Liver (tissue), 9 donors: ENCODE data around the gene DGKB. TPM values are rescaled to one million over a fixed set of nuclear protein-coding genes. Genes with fewer than 3 reads are reported as not detected.

Experiments
- DNase-seq: peaks from one replicate; pipeline ENCODE4 v3.0.0-alpha.2; 2017; ENCODE audit warnings: low spot score
- H3K27ac ChIP-seq, 2 donors: one replicate each; pipeline ENCODE4 v1.7.0; 2013; ENCODE audit warnings: inconsistent platforms in 2 of 2, low read length in 2 of 2, control low read depth in 1 of 2, low read depth in 1 of 2, mild to moderate bottlenecking in 1 of 2
- H3K27me3 ChIP-seq, 4 donors: one replicate each; pipeline versions ENCODE4 v1.6.1 to v1.7.0; 2013; ENCODE audit warnings: low read length in 3 of 4, inconsistent platforms in 1 of 4, mild to moderate bottlenecking in 1 of 4, moderate library complexity in 1 of 4; ENCODE audit not compliant: control insufficient read depth in 4 of 4, insufficient read depth in 4 of 4
- H3K36me3 ChIP-seq, 4 donors: one replicate each; pipeline versions ENCODE4 v1.6.1 to v1.7.0; 2013; ENCODE audit warnings: low read length in 3 of 4, mild to moderate bottlenecking in 3 of 4, low read depth in 1 of 4, moderate library complexity in 1 of 4; ENCODE audit not compliant: control insufficient read depth in 4 of 4, insufficient read depth in 3 of 4
- H3K4me1 ChIP-seq, 4 donors: one replicate each; pipeline versions ENCODE4 v1.6.1 to v1.7.0; 2013; ENCODE audit warnings: low read length in 3 of 4, mild to moderate bottlenecking in 3 of 4, moderate library complexity in 1 of 4; ENCODE audit not compliant: control insufficient read depth in 4 of 4, insufficient read depth in 4 of 4
- H3K4me3 ChIP-seq, 3 donors: one replicate each; pipeline versions ENCODE4 v1.6.1 to v1.7.0; 2013; ENCODE audit warnings: low read length in 3 of 3, control low read depth in 1 of 3, low read depth in 1 of 3, mild to moderate bottlenecking in 1 of 3
- H3K9ac ChIP-seq, 2 donors: one replicate each; pipeline ENCODE4 v1.7.0; 2013; ENCODE audit warnings: low read length in 2 of 2, mild to moderate bottlenecking in 2 of 2, moderate library complexity in 2 of 2, control low read depth in 1 of 2, low read depth in 1 of 2
- H3K9me3 ChIP-seq, 4 donors: one replicate each; pipeline versions ENCODE4 v1.6.1 to v1.7.0; 2013; ENCODE audit warnings: low read length in 3 of 4; ENCODE audit not compliant: control insufficient read depth in 4 of 4
- ATF3 ChIP-seq: IDR thresholded peaks from 2 replicates; pipeline ENCODE4 v1.6.1; 2016; ENCODE audit warnings: antibody characterized with exemption
- EGR1 ChIP-seq, 2 donors: IDR thresholded peaks; 2 replicates each; pipeline ENCODE4 v1.6.1; 2016 to 2018; ENCODE audit warnings: antibody characterized with exemption in 2 of 2, low read depth in 2 of 2
- FOXA1 ChIP-seq: IDR thresholded peaks from 2 replicates; pipeline ENCODE4 v1.6.1; 2016; ENCODE audit warnings: antibody characterized with exemption
- FOXA2 ChIP-seq: IDR thresholded peaks from 2 replicates; pipeline ENCODE4 v1.6.1; 2016; ENCODE audit warnings: antibody characterized with exemption
- GABPA ChIP-seq, 2 donors: IDR thresholded peaks in 1 of 2; conservative IDR thresholded peaks in 1 of 2; 2 replicates each; pipeline ENCODE4 v1.6.1; 2016; ENCODE audit warnings: antibody characterized with exemption in 2 of 2, mild to moderate bottlenecking in 1 of 2, moderate library complexity in 1 of 2
- HNF4A ChIP-seq, 2 donors: conservative IDR thresholded peaks; 2 replicates each; pipeline ENCODE4 v1.6.1; 2016; ENCODE audit warnings: antibody characterized with exemption in 2 of 2, mild to moderate bottlenecking in 2 of 2
- HNF4G ChIP-seq: IDR thresholded peaks from 2 replicates; pipeline ENCODE4 v1.6.1; 2016; ENCODE audit warnings: antibody characterized with exemption
- JUND ChIP-seq, 2 donors: IDR thresholded peaks; 2 replicates each; pipeline ENCODE4 v1.6.1; 2016; ENCODE audit warnings: antibody characterized with exemption in 2 of 2
- NR2F2 ChIP-seq: IDR thresholded peaks from 2 replicates; pipeline ENCODE4 v1.6.1; 2016; ENCODE audit warnings: antibody characterized with exemption
- RAD21 ChIP-seq, 2 donors: IDR thresholded peaks; 2 replicates each; pipeline ENCODE4 v1.6.1; 2016; ENCODE audit warnings: antibody characterized with exemption in 2 of 2, mild to moderate bottlenecking in 2 of 2
- RXRA ChIP-seq, 2 donors: IDR thresholded peaks; 2 replicates each; pipeline ENCODE4 v1.6.1; 2017 to 2018; ENCODE audit warnings: antibody characterized with exemption in 2 of 2, mild to moderate bottlenecking in 1 of 2
- SP1 ChIP-seq: IDR thresholded peaks from 2 replicates; pipeline ENCODE4 v1.6.1; 2018; ENCODE audit warnings: antibody characterized with exemption, mild to moderate bottlenecking
- TAF1 ChIP-seq: conservative IDR thresholded peaks from 2 replicates; pipeline ENCODE4 v1.6.1; 2016; ENCODE audit warnings: antibody characterized with exemption, mild to moderate bottlenecking
- YY1 ChIP-seq: IDR thresholded peaks from 2 replicates; pipeline ENCODE4 v1.6.1; 2016; ENCODE audit warnings: antibody characterized with exemption, mild to moderate bottlenecking
- ZBTB33 ChIP-seq: IDR thresholded peaks from 2 replicates; pipeline ENCODE4 v1.6.1; 2016; ENCODE audit warnings: antibody characterized with exemption
- polyA plus RNA-seq, 2 donors: library from polyadenylated mRNA; stranded (reverse) in 1 of 2; unstranded in 1 of 2; fragments of 200-250 nt in 1 of 2; fragments of >200 nt in 1 of 2; fragmentation: Nextera tagmentation in 1 of 2; extraction: Ambion mirVana in 1 of 2; gene quantifications; one replicate each; pipeline versions ENCODE4 v1.2.1 to v1.2.3, GENCODE V29; 2013 to 2015
- total RNA-seq, 2 donors: library from RNA; depleted of rRNA; stranded (reverse); fragments of >200 nt; gene quantifications; one replicate each; pipeline ENCODE4 v1.2.3, GENCODE V29; 2014
- TF ChIP-seq, protein P1 (sequence below): fragments of 150-350 bp; IDR thresholded peaks from 2 replicates; pipeline ENCODE4 v1.5.1; 2017; ENCODE audit warnings: improper control_type of control experiment, low read depth, low read length; ENCODE audit not compliant: missing input control
- TF ChIP-seq, protein P2 (sequence below): IDR thresholded peaks from 2 replicates; pipeline ENCODE4 v1.6.1; 2016; ENCODE audit warnings: antibody characterized with exemption
- TF ChIP-seq, protein P3 (sequence below): IDR thresholded peaks from 2 replicates; pipeline ENCODE4 v1.6.1; 2016; ENCODE audit warnings: antibody characterized with exemption, mild to moderate bottlenecking
- donor health status: healthy.
- donor health status: healthy.
- donor health status: healthy.
- donor health status: healthy.
- donor health status: healthy.

DGKB gene
- total and polyA plus RNA-seq, 4 donors: 0.09 to 0.42 TPM; not detected in 2

GRCh38 chr7:14292737-14293136, 609.8 kb downstream of the DGKB start:
- Histone ChIP-seq H3K27ac (no peak overlapping the region), H3K4me1 (no peaks in the 10 kb centered on the region), H3K27me3 (no peaks in the 10 kb centered on the region), H3K9me3 (no peaks in the 10 kb centered on the region), H3K4me3 (no peak overlapping the region), H3K9ac (no peak overlapping the region), H3K36me3 (no peaks in the 10 kb centered on the region)
- no peak for DNase-seq
- TF ChIP-seq GABPA (IDR thresholded peaks at IDR 0.05 in 1 of 2, conservative IDR thresholded peaks at IDR 0.05 in 1 of 2): no peak
- no peak for TF ChIP-seq HNF4A (conservative IDR thresholded peaks at IDR 0.05)
- no peak for TF ChIP-seq JUND (IDR thresholded peaks at IDR 0.05)
- TF ChIP-seq, protein P1, sequence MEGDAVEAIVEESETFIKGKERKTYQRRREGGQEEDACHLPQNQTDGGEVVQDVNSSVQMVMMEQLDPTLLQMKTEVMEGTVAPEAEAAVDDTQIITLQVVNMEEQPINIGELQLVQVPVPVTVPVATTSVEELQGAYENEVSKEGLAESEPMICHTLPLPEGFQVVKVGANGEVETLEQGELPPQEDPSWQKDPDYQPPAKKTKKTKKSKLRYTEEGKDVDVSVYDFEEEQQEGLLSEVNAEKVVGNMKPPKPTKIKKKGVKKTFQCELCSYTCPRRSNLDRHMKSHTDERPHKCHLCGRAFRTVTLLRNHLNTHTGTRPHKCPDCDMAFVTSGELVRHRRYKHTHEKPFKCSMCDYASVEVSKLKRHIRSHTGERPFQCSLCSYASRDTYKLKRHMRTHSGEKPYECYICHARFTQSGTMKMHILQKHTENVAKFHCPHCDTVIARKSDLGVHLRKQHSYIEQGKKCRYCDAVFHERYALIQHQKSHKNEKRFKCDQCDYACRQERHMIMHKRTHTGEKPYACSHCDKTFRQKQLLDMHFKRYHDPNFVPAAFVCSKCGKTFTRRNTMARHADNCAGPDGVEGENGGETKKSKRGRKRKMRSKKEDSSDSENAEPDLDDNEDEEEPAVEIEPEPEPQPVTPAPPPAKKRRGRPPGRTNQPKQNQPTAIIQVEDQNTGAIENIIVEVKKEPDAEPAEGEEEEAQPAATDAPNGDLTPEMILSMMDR: no peak
- TF ChIP-seq FOXA1: no peak
- TF ChIP-seq ZBTB33: no peak
- TF ChIP-seq, protein P2, sequence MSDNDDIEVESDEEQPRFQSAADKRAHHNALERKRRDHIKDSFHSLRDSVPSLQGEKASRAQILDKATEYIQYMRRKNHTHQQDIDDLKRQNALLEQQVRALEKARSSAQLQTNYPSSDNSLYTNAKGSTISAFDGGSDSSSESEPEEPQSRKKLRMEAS: no peak
- TF ChIP-seq ATF3: no peak
- TF ChIP-seq HNF4G: no peak
- no peak for TF ChIP-seq NR2F2
- no peak for TF ChIP-seq RXRA (IDR thresholded peaks at IDR 0.05)
- TF ChIP-seq RAD21 (IDR thresholded peaks at IDR 0.05): no peak
- no peak for TF ChIP-seq FOXA2
- TF ChIP-seq EGR1 (IDR thresholded peaks at IDR 0.05; ENCODE audit: low read depth in 2 of 2): no peak
- TF ChIP-seq SP1: no peak
- no peak for TF ChIP-seq TAF1
- TF ChIP-seq, protein P3, sequence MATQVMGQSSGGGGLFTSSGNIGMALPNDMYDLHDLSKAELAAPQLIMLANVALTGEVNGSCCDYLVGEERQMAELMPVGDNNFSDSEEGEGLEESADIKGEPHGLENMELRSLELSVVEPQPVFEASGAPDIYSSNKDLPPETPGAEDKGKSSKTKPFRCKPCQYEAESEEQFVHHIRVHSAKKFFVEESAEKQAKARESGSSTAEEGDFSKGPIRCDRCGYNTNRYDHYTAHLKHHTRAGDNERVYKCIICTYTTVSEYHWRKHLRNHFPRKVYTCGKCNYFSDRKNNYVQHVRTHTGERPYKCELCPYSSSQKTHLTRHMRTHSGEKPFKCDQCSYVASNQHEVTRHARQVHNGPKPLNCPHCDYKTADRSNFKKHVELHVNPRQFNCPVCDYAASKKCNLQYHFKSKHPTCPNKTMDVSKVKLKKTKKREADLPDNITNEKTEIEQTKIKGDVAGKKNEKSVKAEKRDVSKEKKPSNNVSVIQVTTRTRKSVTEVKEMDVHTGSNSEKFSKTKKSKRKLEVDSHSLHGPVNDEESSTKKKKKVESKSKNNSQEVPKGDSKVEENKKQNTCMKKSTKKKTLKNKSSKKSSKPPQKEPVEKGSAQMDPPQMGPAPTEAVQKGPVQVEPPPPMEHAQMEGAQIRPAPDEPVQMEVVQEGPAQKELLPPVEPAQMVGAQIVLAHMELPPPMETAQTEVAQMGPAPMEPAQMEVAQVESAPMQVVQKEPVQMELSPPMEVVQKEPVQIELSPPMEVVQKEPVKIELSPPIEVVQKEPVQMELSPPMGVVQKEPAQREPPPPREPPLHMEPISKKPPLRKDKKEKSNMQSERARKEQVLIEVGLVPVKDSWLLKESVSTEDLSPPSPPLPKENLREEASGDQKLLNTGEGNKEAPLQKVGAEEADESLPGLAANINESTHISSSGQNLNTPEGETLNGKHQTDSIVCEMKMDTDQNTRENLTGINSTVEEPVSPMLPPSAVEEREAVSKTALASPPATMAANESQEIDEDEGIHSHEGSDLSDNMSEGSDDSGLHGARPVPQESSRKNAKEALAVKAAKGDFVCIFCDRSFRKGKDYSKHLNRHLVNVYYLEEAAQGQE: no peak
- TF ChIP-seq YY1: no peak

DNA sequence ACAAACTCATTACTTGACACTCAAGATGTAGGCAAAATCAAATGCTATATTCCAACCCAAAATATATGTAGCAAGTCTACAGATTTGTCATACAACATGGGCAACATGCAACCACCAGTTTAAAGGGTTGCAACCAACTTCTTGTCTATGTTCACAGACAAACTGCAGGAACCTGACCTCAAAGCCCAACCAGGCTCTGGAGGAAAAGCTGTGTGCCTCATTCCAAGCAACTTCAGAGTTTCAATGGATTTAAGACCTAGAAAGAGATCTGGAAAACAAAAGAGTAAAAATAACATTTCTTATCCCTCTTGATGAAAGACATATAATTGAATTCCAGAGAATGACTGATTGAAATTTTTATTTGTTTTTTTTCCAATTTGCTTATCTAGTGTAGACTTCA, 612.6 kb downstream of the DGKB start:
- Histone ChIP-seq H3K9me3 (no peaks in the 10 kb centered on the region), H3K27ac (no peak overlapping the region), H3K4me1 (no peaks in the 10 kb centered on the region), H3K27me3 (no peaks in the 10 kb centered on the region), H3K36me3 (no peaks in the 10 kb centered on the region), H3K9ac (no peak overlapping the region), H3K4me3 (no peak overlapping the region)
- DNase-seq: no peak
- TF ChIP-seq, protein P3: no peak
- TF ChIP-seq EGR1 (IDR thresholded peaks at IDR 0.05; ENCODE audit: low read depth in 2 of 2): no peak
- TF ChIP-seq HNF4A (conservative IDR thresholded peaks at IDR 0.05): no peak
- no peak for TF ChIP-seq TAF1
- no peak for TF ChIP-seq RXRA (IDR thresholded peaks at IDR 0.05)
- TF ChIP-seq NR2F2: no peak
